Activated T-helper 17 cell treated with anti-CD3 and anti-CD28 coated beads, Interleukin-2, amount 50 U/mL, for 72 hours (primary cell): ENCODE data around the gene SCRN2. TPM values are rescaled to one million over a fixed set of nuclear protein-coding genes. Genes with fewer than 3 reads are reported as not detected.

Experiments
- ATAC-seq: fragments of 150-1000 bp; cut with Tn5 transposase; replicated peaks from 2 replicates; pipeline ENCODE4 v1.10.0; 2021; ENCODE audit warnings: mild to moderate bottlenecking, moderate library complexity
- H3K27ac Mint-ChIP-seq: one replicate; pipeline ENCODE4 v1.8.0; 2022; ENCODE audit warnings: mixed read lengths
- H3K27me3 Mint-ChIP-seq: one replicate; pipeline ENCODE4 v1.8.0; 2022; ENCODE audit warnings: mixed read lengths
- H3K36me3 Mint-ChIP-seq: one replicate; pipeline ENCODE4 v1.8.0; 2022; ENCODE audit warnings: low read depth, mild to moderate bottlenecking, mixed read lengths
- H3K4me1 Mint-ChIP-seq: one replicate; pipeline ENCODE4 v1.8.0; 2022; ENCODE audit warnings: mixed read lengths
- H3K4me3 Mint-ChIP-seq: one replicate; pipeline ENCODE4 v1.8.0; 2022; ENCODE audit warnings: mild to moderate bottlenecking, mixed read lengths
- H3K9me3 Mint-ChIP-seq: one replicate; pipeline ENCODE4 v1.8.0; 2022; ENCODE audit warnings: mixed read lengths
- total RNA-seq, 2 donors: library from RNA; stranded (reverse); gene quantifications; one replicate each; pipeline ENCODE4 v1.2.3, GENCODE V29; 2022

The SCRN2 gene
- total RNA-seq, 2 donors from 2014 or later: 21.2 to 21.8 TPM

DNA sequence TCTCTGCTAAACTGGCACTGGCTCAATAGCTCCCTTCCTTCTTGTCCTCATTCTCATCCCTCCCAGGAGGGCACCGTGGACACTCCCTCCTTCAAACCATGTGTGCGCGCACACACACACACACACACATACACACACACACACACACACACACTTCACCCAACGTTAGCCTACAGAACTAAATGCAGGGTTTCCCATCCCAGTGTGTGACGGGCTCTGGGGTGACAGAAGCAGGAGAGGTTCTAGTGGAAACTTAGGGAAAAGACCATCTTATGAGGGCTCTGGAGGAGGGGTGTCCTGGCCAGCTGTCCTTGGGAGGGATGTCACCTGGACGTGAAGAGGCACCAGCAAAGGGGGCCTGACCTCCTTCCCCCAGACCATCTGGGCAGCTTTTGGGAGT is 39.2 kb downstream of the SCRN2 start:
- H3K36me3 Mint-ChIP-seq: no peaks in the 10 kb centered on the region
- H3K4me3 Mint-ChIP-seq: no peak overlapping the region
- no peaks in the 10 kb centered on the region for H3K4me1 Mint-ChIP-seq
- no peaks in the 10 kb centered on the region for H3K9me3 Mint-ChIP-seq
- peaks cover 8% of the 10 kb centered on the region for H3K27me3 Mint-ChIP-seq
- H3K27ac Mint-ChIP-seq: no peak overlapping the region
- ATAC-seq: no peak

DNA sequence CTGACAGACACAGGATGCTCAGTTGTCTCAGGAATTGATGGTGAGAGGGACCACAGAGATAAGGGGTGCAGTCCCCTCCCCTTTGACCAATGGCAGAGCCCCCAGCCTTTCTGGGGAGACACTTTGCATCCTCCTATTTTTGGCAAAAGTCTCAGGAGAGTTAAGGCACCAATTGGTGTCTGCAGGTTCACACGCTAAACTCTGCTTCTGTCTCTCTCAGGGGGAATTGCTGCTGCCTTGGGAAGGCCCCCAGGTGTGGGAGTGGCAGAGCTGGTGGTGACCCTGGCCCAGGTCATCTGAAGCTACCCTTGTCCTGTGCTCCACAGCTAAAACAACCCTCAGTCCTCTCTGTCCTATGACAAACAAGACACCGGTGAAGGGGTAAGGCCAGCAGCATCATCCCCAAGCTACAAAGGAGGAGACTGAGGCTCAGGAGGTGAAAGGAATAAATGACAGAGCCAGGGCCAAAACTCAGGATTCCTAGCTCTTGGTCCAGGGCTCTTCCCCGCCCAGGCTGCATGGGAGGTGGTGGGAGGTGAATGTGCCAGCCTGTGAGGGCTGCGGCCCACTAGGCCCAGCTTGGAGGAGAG is 39.8 kb downstream of the SCRN2 start:
- Mint-ChIP-seq H3K4me1 (no peaks in the 10 kb centered on the region), H3K4me3 (no peak overlapping the region)
- no peak for ATAC-seq

DNA sequence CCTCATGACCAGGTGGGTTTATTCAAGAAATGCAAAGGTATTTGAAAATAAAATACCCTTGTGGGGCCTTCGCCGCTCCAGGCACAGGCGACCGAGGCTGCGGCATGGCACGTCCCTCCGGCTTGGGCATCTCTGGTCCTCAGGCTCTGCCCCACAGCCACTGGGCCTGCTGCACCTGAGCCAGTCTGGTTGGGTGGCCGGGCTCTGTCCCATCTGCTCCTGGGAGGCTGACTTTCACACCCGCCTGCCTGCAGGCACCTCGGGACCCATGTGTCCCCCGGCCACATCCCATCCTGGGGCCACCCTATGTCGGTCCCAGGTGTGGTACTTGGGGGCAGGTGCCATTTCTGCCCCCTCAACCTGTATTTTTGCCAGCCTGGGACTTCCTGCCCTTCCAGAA is 40.4 kb downstream of the SCRN2 start:
- no peaks in the 10 kb centered on the region for H3K9me3 Mint-ChIP-seq
- peaks cover 8% of the 10 kb centered on the region for H3K27me3 Mint-ChIP-seq
- no peak overlapping the region for H3K4me3 Mint-ChIP-seq
- no peak for ATAC-seq
- no peak overlapping the region for H3K27ac Mint-ChIP-seq
- H3K36me3 Mint-ChIP-seq: no peaks in the 10 kb centered on the region
- H3K4me1 Mint-ChIP-seq: no peaks in the 10 kb centered on the region

More for the DNA sequence above, 39.8 kb downstream of the SCRN2 start:
- Mint-ChIP-seq H3K36me3 (no peaks in the 10 kb centered on the region), H3K27me3 (peaks cover 8% of the 10 kb centered on the region), H3K9me3 (no peaks in the 10 kb centered on the region), H3K27ac (no peak overlapping the region)

DNA sequence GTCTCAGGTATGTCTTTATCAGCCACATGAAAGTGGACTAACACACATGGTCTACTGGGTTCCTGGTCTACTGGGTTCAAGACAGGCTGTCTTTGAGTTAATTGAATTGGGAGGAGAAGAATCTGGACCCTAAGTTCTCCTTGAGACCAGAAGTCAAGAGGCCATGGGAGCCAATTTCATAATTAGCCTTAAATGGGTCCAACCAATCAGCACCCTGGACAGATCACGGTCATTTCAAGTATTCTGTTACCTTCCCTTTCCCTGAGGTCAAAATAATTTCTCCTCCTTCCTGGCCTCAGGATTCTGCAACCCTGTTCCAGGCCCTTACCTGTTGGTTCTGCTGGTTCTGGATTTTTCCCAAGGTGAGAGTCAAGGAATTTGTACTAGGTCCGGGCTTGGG is 43.3 kb downstream of the SCRN2 start:
- no peaks in the 10 kb centered on the region for H3K4me1 Mint-ChIP-seq
- no peak overlapping the region for H3K27ac Mint-ChIP-seq
- no peak for ATAC-seq
- H3K36me3 Mint-ChIP-seq: no peaks in the 10 kb centered on the region
- H3K4me3 Mint-ChIP-seq: no peak overlapping the region
- no peaks in the 10 kb centered on the region for H3K9me3 Mint-ChIP-seq
- peaks cover 22% of the 10 kb centered on the region for H3K27me3 Mint-ChIP-seq

DNA sequence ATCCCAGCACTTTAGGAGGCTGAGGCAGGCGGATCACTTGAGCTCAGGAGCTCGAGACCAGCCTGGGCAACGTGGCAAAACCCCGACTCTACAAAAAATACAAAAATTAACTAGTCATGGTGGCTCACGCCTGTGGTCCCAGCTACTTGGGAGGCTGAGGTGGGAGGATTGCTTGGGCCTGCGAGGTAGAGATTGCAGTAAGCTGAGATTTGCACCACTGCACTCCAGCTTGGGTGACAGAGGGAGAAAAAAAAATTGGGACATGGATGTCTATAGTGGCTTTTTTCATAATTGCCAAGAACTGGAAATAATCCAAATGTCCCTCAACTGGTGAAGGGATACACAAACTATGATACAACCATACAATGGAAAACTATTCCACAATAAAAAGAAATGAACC is 48.1 kb downstream of the SCRN2 start:
- Mint-ChIP-seq H3K27me3 (peaks cover 51% of the 10 kb centered on the region), H3K4me1 (no peaks in the 10 kb centered on the region), H3K36me3 (no peaks in the 10 kb centered on the region), H3K9me3 (no peaks in the 10 kb centered on the region), H3K27ac (no peak overlapping the region), H3K4me3 (no peak overlapping the region)
- no peak for ATAC-seq

DNA sequence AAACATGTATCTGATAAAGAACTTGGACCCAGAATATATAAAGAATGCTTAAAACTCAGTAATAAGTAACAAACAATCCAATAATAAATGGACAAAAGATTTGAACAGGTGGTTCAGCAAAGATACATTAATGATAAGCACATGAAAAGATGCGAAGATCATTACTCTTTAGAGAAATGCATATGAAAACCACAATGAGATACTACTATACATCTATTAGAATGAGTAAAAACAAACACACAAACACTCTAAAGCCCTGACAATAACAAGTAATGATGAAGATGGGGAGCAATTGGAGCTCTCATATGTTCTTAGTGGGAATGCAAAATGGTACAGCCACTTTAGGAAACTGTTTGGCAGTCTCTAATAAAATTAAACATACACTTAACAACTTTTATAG is 48.6 kb downstream of the SCRN2 start:
- H3K36me3 Mint-ChIP-seq: no peaks in the 10 kb centered on the region
- no peak for ATAC-seq
- H3K4me1 Mint-ChIP-seq: no peaks in the 10 kb centered on the region
- H3K27ac Mint-ChIP-seq: no peak overlapping the region
- H3K27me3 Mint-ChIP-seq: peaks cover 50% of the 10 kb centered on the region
- no peaks in the 10 kb centered on the region for H3K9me3 Mint-ChIP-seq
- H3K4me3 Mint-ChIP-seq: no peak overlapping the region

DNA sequence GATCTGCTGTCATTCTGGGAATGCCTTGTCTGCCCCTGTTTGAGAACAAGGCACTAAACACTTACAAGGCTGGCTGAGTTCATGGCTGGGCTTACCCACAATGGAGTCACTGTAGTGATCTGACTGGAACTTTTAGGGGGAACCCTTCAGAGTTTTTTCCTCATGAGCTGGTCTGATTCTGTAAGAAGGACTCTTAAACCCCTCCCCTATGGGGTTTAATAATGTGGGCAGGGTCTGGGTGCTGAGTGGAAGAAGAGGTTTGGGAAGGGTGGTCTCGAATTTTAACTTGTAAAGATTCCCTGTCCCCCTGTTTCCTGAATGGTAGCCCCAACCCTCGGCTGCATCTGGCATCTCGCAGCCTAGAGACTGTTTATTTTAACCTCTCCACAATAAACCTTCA is 50.0 kb downstream of the SCRN2 start:
- ATAC-seq: no peak
- no peaks in the 10 kb centered on the region for H3K9me3 Mint-ChIP-seq
- H3K36me3 Mint-ChIP-seq: no peaks in the 10 kb centered on the region
- peak overlapping the region; percentile 70 for H3K4me3 Mint-ChIP-seq
- H3K27me3 Mint-ChIP-seq: peaks cover 48% of the 10 kb centered on the region
- H3K4me1 Mint-ChIP-seq: no peaks in the 10 kb centered on the region
- peak overlapping the region; percentile 46 for H3K27ac Mint-ChIP-seq

DNA sequence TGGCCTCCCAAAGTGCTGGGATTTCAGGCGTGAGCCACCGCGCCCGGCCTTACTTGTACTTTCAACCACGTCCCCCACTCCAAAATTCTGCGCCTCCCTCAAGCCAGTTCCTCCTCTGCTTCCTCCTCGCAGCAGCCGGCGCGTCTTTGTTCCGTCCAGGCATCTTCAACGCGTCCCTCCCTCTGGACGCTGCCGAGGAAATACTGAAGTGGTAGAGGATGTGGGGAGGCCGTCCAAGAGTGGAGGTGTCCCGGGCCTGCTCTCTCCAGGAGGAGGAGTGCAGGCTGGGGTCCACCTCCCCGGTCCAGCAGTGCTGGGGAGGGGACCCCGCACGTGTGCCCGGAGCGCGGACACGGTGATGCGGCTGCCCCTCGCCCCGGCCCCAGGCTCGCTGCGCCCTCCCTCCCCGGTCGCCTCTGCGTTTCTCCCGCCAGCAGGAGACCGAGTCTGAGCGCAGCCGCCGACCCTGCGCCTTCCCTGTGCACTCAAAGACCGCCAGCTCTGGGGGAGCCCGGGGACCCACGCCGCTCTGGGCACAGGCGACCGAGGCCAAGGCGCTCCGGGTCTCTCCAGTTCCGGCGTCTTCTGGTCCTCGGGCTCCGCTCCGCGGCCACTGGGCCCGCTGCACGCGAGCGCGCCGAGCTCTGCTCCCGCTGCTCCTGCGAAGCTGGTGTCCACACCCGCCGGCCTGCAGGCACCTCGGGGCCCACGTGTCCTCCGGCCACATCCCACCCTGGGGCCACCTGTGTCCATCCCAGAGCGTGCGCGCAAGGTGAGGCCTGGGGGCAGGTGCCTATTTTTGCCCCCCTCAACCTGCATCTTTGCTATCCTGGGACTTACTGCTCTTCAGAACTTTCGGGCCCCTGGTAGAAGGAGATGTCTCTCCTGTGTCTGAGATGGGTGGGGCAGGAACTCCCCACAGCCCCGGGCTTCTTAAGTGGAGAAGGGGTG is 51.2 kb downstream of the SCRN2 start:
- Mint-ChIP-seq H3K9me3 (no peaks in the 10 kb centered on the region), H3K36me3 (no peaks in the 10 kb centered on the region), H3K27ac (no peak overlapping the region), H3K27me3 (peaks cover 44% of the 10 kb centered on the region), H3K4me1 (no peaks in the 10 kb centered on the region), H3K4me3 (peak overlapping the region; percentile 70)
- ATAC-seq: peak; percentile 97

Other genes with a start within 250 kb of the SCRN2 start
- gene KPNB1, start 191.4 kb downstream of the SCRN2 start, total RNA-seq: 100 to 1,000 TPM; 451 to 724 TPM
- 10 to 100 TPM in 1 of 2 donors, 1 to 10 TPM in 1; 6.3 to 10.2 TPM for gene TBKBP1, start 147.1 kb downstream of the SCRN2 start, total RNA-seq
- 10 to 100 TPM; 19.9 to 30.5 TPM for gene TBX21, start 108.0 kb downstream of the SCRN2 start, total RNA-seq
- gene OSBPL7, start 19.5 kb downstream of the SCRN2 start, total RNA-seq: 10 to 100 TPM; 11.6 to 14.4 TPM
- gene MRPL10, start 9.7 kb downstream of the SCRN2 start, total RNA-seq: 10 to 100 TPM; 58.0 to 58.8 TPM
- under 1 TPM; 0.58 to 0.61 TPM for gene LRRC46, start 9.6 kb downstream of the SCRN2 start, total RNA-seq
- gene SP6, start 9.9 kb upstream of the SCRN2 start, total RNA-seq: under 1 TPM in 1 of 2 donors, not detected in 1; 0.21 TPM
- gene SP2, start 55.0 kb upstream of the SCRN2 start, total RNA-seq: 10 to 100 TPM; 23.7 to 24.2 TPM
- gene PNPO, start 100.3 kb upstream of the SCRN2 start, total RNA-seq: 10 to 100 TPM; 18.0 to 33.7 TPM
- not detected for gene PRR15L, start 116.6 kb upstream of the SCRN2 start, total RNA-seq
- gene CDK5RAP3, start 129.8 kb upstream of the SCRN2 start, total RNA-seq: 100 to 1,000 TPM; 139 to 216 TPM
- 1 to 10 TPM; 1.3 to 2.0 TPM for gene COPZ2, start 196.5 kb upstream of the SCRN2 start, total RNA-seq
- gene NFE2L1, start 207.1 kb upstream of the SCRN2 start, total RNA-seq: 10 to 100 TPM; 77.7 to 91.8 TPM